ENCODE measurements around the gene CREB3L4.

GRCh38 chr1:153991806-153992205, 24.1 kb downstream of the CREB3L4 start:
- TF ChIP-seq CTCF (IDR thresholded peaks at IDR 0.05) (no peak), POLR2A (IDR thresholded peaks at IDR 0.05) (no peak)

Data from thyroid gland (tissue), 4 donors.